Retinal pigment epithelial cell (primary cell): ENCODE measurements around the gene TMEM131L.
"Not testable (repeated sequence)": the region's sequence is repeated elsewhere in the genome, so short reads cannot be mapped to it uniquely, and the experiment has no call there.

Experiments
- DNase-seq: peaks from one replicate; pipeline ENCODE4 v3.0.0-alpha.2; 2010; ENCODE audit warnings: low read depth
- H3K4me3 ChIP-seq: 2 replicates; pipeline ENCODE4 v1.5.1; 2011; ENCODE audit warnings: mild to moderate bottlenecking, low read length, control low read depth, moderate library complexity
- TF ChIP-seq, protein P1 (sequence below): conservative IDR thresholded peaks from 2 replicates; pipeline ENCODE4 v1.5.1; 2011; ENCODE audit warnings: low read depth, low read length, control low read depth, inconsistent platforms

Gene TMEM131L

DNA sequence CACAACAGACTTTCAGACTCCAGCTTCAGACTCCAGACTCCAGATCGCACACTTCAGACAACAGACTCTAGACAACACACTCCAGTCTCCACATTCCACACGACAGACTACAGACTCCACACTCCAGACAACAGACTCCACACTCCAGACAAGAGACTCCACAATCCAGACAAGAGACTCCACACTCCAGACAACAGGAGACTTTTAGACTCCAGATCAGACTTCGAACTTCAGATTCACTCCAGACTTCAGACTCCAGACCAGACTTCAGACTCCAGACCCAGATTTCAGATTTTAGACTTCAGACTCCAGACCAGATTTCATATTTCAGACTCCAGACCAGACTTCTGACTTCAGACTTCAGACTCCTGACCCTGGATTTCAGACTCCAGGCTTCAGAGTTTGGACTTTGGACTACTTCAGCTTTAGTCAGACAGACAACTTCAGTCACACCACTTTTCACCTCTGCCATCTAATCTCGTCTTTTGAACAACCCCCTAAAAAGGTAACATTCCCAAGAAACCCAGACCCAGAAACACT lies 188.9 kb downstream of the TMEM131L start:
- no peak overlapping the region for H3K4me3 ChIP-seq
- no peak for DNase-seq
- TF ChIP-seq, protein P1, sequence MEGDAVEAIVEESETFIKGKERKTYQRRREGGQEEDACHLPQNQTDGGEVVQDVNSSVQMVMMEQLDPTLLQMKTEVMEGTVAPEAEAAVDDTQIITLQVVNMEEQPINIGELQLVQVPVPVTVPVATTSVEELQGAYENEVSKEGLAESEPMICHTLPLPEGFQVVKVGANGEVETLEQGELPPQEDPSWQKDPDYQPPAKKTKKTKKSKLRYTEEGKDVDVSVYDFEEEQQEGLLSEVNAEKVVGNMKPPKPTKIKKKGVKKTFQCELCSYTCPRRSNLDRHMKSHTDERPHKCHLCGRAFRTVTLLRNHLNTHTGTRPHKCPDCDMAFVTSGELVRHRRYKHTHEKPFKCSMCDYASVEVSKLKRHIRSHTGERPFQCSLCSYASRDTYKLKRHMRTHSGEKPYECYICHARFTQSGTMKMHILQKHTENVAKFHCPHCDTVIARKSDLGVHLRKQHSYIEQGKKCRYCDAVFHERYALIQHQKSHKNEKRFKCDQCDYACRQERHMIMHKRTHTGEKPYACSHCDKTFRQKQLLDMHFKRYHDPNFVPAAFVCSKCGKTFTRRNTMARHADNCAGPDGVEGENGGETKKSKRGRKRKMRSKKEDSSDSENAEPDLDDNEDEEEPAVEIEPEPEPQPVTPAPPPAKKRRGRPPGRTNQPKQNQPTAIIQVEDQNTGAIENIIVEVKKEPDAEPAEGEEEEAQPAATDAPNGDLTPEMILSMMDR = no peak

DNA sequence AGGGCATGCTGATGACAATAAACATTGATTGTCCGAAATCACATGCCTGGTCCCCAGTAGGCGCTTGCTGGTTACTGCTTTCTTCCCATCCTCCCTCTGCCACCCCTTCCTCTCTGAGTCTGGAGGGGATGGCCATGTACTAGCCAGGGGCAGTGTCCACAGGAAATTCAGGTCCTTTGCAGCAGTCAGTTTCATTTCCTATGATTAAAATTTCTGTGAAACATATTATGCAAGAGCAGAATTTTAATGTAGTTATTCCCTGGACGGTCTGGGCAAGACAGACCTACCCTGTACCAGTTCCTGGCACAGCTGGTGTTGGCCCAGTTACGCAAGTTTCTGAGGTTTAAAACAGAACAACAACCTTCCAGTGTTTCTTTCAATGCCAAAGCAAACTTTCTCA lies 189.8 kb downstream of the TMEM131L start:
- H3K4me3 ChIP-seq = no peak overlapping the region
- TF ChIP-seq, protein P1 = no peak
- no peak for DNase-seq

DNA sequence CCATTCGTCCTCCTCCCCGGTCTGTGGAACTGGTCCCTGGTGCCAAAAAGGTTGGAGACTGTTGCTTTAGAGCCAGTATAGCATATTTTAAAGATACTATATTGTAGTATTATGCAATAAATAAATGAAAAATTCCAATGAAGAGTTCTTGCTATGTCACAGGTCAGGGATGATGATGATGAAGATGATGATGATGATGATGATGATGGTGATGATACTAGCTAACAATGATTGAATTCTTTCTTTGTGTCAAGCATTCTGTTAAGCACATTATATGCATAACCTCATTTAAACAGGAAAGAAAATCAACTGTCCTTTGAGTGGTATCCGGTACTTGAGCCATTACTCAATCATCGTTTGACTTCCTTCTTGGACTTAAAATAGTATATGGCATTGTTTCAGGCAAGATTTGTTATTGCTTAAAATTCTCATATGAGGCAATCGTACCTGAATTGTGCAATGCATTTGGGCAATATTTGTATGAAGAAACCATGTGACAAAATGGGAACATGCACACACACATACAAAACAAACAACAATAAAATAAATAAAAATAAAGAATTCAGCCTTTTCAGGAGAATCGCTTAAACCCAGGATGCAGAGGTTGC lies 195.2 kb downstream of the TMEM131L start:
- no peak for DNase-seq
- TF ChIP-seq, protein P1 = no peak
- H3K4me3 ChIP-seq = no peak overlapping the region

DNA sequence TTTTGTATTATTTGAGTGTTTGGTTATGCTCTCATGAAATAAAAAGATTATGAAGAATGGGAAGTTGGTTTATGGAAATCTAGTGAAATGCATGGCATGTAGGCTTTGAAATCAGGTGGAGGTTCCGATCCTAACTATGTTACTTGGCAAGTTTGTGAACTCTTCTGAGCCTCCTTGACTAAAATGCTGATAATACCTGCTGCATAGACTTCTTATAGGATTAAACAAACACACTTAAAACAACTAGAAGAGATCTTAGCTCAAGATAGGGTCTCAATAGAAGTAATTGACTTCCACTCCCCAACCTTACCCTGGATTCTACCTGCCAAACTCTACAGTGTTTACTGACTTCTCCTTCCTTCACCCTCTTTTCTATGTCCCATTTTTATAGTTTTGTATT lies 195.7 kb downstream of the TMEM131L start:
- no peak overlapping the region for H3K4me3 ChIP-seq
- DNase-seq = no peak
- TF ChIP-seq, protein P1 = no peak

DNA sequence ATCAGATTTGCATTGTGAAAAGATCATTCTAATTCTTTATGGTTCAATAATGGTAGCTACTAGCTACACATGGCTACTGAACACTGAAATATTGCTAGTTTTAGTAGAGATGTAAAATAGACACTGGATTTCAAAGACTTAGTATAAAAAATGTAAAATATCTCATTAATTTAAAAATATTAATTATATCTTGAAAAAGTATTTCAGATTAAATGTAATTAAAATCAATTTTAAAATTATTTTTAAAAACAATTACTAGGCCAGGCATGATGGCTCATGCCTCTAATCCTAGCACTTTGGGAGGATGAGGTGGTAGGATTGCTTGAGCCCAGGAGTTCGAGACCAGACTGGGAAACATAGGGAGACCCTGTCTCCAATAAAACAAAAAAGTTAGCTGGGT lies 197.5 kb downstream of the TMEM131L start:
- no peak for DNase-seq
- TF ChIP-seq, protein P1 = no peak
- no peak overlapping the region for H3K4me3 ChIP-seq

DNA sequence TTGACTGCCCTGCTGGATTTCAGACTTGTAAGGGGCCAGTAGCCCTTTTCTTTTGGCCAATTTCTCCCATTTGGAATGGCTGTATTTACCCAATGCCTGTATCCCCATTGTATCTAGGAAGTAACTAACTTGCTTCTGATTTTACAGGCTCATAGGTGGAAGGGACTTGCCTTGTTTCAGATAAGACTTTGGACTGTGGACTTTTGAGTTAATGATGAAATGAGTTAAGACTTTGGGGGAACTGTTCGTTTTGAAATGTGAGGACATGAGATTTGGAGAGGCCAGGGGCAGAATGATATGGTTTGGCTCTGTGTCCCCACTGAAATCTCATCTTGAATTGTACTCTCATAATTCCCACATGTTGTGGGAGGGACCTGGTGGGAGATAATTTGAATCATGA lies 200.3 kb downstream of the TMEM131L start:
- not testable (repeated sequence) for H3K4me3 ChIP-seq, DNase-seq

DNA sequence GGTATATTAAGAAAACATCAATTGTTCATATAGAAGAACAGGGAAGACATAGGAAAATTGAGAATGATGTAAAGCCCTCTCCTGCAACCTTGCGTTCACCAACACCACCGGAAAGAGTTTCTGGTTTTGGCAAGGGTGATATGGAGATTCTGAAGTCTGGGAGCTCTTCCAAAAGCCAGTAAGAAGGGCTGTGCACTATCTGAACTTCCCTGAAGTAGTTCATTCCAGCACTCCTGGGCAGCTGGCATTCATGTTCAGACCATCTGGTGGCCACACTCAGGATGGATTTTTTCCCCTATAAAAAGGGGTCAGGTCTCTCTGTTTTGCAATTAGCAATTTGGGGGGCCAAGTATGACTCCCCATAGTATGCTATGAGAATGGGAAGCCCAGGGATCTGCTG lies 202.5 kb downstream of the TMEM131L start:
- TF ChIP-seq, protein P1 = no peak
- no peak overlapping the region for H3K4me3 ChIP-seq
- DNase-seq = no peak

DNA sequence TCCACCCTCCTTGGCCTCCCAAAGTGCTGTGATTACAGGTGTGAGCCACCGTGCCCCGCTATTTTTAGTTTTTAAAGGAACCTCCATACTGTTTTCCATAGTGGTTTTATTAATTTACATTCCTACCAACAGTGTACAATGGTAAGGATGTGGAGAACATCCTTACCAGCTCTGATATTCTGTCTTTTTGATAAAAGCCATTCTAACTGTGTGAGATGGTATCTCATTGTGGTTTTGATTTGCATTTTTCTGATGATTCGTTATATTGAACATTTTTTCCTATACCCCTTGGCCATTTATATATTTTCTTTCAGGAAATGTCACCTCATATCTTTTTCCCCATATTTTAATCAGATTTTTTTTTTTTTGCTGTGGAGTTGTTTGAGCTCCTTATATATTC lies 203.7 kb downstream of the TMEM131L start:
- no peak for DNase-seq
- TF ChIP-seq, protein P1 = no peak
- H3K4me3 ChIP-seq = no peak overlapping the region
